HG02642 (cell line): ENCODE results near the gene CASKIN1.
A peak's percentile ranks its signal among the peaks of the same experiment; 100 is the strongest.

Experiments used
- ATAC-seq: cut with Tn5 transposase; IDR thresholded peaks from one replicate; pipeline ENCODE4 v1.9.1; 2021; ENCODE audit warnings: mild to moderate bottlenecking; ENCODE audit not compliant: unreplicated experiment, poor library complexity

CASKIN1 gene

DNA sequence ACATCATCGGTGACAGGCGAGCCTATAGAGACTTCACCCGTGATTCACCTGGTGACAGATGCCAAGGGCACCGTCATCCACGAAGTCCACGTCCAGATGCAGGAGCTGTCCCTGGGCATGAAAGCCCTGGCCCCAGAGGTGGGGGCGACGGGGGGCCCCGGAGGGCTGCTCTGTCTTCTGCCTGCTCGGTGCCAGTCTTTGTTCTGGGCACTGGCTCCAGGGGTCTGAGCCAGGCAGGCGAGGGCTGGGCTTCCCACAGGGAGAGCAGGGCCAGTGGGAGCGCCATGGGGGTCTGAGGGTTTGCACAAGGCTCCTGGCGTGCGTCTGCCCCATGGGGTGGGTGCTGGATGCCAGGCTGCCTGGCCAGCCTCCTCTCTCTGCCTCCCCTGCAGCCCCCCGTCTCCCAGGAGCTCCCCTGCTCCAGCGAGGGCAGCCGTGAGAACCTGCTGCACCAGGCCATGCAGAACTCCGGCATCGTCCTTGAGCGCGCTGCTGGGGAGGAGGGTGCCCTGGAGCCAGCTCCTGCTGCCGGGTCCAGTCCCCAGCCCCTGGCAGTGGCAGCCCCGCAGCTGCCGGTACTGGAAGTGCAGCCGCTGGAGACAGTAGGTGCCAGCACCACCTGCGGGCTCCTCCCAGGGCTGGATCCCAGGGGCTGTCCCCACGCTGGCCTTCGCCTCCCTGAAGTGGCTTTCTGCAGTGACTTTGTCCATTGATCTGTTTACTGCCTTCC, 36.8 kb upstream of the CASKIN1 start:
- ATAC-seq = no peak

- ATAC-seq = no peak
These were observed 35.9 kb upstream of the CASKIN1 start for GRCh38 chr16:2232094-2232990.

DNA sequence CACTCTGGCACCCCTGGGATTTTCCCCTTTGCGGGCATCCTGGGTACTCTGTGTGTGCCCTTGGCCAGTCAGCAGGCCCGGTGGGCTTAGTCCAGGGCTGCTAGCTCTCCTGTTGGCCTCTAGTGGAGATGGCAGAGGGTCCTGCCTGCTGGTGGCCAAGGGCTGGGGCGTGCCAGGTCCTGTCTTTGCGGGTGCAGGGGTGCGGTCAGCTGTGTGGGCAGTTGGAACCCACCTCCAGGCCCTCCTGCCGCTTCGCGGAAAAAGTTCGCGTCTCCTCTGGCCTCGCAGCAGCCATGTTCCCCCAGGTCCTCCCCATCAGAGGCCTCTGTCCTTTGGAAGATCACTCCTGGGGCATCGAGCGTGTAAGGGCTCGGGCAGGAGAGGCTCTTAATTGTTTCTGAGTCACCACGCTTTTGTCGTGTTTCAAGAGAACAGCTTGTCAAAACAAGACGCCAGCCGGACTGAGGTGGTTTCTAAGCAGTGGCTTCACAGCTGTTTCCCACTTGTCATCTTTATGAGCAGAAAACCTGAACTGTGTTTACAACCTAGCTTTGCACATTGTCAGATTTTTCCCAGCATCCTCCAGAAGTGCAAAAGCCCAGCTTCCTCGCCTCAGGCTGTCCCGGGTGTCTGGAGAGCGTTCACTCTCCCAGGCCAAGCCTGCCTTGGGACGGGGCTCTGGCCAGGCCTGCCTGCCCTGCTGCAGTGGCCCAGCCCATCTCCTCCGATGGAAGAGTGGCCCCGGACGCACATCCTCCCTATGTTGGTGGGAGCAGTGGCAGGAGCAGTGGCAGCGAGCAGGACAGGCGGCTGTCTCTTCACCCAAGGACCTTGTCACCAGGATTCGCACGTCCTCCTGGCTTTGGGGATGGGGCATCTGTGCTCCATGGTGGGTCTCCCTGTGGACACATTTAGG, 34.9 kb upstream of the CASKIN1 start:
- no peak for ATAC-seq

GRCh38 chr16:2230376-2230775, 34.0 kb upstream of the CASKIN1 start:
- ATAC-seq = no peak

GRCh38 chr16:2229632-2230250, 33.3 kb upstream of the CASKIN1 start:
- ATAC-seq = no peak

DNA sequence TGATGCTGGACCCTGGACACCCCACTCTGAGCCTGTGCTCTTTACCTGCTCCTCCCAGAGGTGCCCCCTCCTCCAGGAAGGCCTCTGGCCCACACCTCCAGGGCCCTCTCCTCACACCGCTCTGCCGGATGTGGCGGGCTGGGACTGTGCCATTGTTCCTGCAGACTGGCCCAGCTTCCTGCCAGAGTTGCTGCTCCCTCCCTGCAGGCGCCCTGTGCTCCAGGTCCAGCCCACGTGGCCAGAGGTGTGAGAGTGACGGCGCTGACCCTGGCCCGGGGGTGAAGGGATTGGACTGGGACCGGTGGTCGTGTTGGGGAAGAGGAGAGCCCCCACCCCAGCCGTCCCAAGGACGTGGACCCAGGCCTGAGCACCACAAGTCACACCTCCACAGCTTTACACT, 32.7 kb upstream of the CASKIN1 start:
- no peak for ATAC-seq

- no peak for ATAC-seq
These were observed 31.9 kb upstream of the CASKIN1 start for GRCh38 chr16:2228161-2228824.

- ATAC-seq = no peak
These were observed 30.5 kb upstream of the CASKIN1 start for GRCh38 chr16:2226918-2227317.

DNA sequence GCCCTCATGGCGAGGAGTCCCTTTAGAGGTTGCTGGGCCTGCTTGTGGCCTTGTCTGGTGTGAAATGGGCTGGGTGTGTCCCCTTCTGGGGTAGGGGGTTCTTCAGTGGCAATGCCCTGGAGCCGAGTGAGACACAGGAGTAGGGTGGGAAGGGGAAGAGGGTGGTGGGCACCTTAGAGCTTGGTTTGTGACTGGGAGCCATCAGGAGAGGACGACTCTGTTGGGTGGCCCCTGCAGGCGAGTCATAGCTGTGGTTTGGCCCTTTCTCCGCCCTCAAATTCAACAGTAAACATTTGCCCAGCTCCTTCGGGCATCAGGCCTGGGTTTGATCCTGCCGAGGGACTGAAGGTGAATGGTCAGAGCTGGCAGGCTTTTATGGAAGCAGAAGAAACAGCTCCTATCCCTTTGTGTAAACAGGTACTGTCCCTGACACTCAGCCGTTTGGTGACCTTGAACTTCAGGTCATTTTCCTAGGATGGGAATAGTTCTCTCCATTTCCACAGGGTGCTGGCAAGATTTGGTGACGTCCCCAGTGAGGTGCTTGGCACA, 29.9 kb upstream of the CASKIN1 start:
- ATAC-seq = no peak

- peak; percentile 22 for ATAC-seq
These were observed 27.6 kb upstream of the CASKIN1 start for GRCh38 chr16:2223942-2224486.

- ATAC-seq = peak; percentile 95
These were observed 27.0 kb upstream of the CASKIN1 start, which contains the start of gene E4F1 for GRCh38 chr16:2223221-2223941. TSS of gene E4F1 (plus strand) at chr16:2223591. CDS start at chr16:2223614, 23 bp downstream.

DNA sequence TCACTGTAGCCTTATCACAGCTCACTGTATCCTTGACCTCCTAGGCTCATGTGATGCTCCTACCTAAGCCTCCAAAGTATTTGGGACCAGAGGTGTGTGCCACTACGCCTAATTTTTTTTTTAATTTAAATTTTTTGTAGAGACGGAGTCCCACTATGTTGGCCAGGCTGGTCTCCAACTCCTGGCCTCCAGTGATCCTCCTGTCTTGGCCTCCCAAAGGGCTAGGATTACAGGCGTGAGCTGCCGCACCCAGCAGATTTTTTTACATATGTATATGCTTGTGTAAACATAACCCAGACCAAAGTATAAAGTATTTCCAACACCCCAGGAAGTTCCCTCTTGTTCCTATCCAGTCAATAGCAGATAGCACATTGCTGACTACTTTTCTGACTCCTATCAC, 19.9 kb upstream of the CASKIN1 start:
- ATAC-seq = no peak

DNA sequence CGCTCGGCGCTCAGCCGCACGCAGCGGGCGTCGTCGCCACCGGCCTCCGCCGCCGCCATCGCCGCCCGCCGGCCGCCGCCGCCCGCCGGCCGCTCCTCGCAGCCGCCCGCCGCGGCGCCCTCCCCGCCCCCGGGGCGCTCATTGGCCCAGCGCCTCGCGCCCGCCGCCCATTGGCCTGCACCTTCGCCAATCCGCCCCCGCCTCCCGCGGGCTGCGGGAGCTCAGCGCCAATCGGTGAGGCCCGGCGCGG, 18.2 kb upstream of the CASKIN1 start, which contains the start of gene PGP:
TSS of gene PGP (minus strand) at position 122 of the 250 bp plus-strand sequence. CDS start at position 59, 63 bp downstream.
- ATAC-seq = peak; percentile 90

- ATAC-seq = peak; percentile 4
These were observed 17.7 kb upstream of the CASKIN1 start for GRCh38 chr16:2213817-2214718.

DNA sequence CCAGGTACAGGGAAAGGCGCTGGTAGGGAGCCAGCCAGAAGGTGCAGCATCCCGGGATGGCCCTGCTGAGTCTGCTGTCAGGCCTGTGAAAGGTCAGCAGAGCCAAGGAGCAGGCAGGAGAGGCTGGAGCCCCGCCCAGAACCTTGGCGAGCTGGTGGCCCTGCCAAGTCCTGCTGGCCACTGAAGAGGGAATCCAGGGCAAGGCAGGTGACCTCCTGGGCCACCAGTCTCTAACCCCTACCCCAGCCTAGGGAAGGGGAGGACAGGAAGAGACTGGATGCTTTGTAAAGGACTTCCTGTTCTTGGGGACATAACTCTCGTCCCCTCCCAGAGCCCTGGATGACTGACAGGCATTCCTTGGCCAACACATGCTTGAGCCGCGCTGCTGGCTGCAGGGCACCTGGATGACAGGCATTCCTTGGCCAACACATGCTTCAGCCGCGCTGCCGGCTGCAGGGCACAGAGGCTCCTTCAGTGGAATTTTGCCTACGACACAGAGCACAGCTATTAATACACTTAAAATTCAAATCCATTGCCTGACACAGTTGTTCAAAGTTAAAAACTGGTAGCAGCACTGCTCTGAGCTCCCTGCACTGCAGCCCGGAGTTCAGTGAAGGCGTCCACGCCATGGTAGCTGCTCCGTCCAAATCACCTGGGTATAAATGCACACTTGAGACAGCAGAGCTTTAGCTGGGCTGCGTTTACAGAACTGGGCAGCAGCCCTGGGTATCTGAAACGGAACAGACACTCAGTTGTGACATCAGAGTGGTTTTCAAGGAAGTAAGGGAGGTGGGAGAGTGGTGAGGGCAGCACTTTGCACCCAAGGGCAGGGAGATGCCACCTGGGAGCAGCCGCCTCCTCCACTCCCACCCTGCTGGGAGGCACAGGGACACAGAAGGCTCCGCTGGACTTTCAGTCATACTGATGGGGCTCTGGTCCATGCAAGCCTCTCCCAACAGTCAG, 16.2 kb upstream of the CASKIN1 start:
- no peak for ATAC-seq

DNA sequence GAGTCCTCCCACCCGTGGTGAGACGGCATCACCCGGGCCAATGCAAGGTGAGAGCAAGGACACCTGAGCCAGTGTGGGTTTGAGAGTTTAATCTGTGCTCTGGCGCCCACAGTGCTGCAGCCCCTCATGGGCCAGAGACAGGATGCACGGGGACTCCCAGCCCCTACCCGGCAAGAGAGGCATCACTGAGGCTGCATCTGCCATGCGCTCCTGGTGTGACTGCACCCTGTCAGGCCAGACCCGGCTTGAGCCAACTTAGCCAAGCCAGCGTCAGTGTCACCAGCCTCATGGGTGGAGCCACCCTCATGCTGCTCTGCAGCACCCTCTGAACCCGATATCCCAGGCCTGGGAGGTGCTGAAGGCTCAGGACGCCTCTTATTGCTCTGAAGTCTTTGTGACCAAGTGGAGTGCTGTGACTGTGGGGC, 15.5 kb upstream of the CASKIN1 start:
- no peak for ATAC-seq
